Measurements from ENCODE around the gene KCNQ4.

KCNQ4 gene

DNA sequence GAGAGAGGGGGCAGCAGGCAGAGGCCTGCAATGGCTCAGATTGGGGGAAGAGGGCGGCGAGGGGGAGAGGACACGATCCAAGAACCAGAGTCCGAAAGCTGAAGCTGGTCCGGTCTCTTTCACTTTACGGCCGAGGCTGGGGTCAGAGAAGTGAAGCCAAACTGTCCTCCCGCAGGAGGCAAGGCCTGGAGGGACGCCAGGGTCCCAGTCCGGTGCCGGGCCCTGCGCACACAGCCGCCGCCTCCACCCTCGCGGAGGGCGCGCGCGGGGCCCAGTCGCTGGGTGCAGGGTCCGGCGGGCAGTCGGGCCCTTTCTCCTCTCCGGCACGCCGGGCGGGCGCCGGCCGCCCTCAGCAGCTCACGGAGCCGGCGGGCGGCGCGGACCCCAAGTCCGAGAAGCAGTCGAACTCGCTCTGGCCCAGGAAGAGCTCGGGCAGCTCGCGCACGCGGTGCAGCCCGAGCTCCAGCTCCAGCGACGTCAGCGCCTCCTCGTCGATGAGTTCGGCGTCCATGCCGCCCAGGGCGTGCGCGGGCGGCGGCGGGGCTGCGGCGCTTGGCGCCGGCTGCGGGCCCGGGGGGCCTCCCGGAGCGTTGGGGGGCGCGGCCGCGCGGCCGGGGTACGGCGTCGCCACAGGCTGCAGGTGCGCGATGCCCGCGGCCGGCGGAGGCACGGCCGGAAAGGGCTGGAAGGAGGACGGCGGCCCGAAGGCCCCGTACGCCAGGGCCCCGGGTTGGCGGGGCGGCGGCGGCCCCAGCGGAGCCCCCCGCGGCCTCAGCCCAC, 77.8 kb downstream of the KCNQ4 start:
- DNase-seq (ENCODE audit: low read depth), result no peak

DNA sequence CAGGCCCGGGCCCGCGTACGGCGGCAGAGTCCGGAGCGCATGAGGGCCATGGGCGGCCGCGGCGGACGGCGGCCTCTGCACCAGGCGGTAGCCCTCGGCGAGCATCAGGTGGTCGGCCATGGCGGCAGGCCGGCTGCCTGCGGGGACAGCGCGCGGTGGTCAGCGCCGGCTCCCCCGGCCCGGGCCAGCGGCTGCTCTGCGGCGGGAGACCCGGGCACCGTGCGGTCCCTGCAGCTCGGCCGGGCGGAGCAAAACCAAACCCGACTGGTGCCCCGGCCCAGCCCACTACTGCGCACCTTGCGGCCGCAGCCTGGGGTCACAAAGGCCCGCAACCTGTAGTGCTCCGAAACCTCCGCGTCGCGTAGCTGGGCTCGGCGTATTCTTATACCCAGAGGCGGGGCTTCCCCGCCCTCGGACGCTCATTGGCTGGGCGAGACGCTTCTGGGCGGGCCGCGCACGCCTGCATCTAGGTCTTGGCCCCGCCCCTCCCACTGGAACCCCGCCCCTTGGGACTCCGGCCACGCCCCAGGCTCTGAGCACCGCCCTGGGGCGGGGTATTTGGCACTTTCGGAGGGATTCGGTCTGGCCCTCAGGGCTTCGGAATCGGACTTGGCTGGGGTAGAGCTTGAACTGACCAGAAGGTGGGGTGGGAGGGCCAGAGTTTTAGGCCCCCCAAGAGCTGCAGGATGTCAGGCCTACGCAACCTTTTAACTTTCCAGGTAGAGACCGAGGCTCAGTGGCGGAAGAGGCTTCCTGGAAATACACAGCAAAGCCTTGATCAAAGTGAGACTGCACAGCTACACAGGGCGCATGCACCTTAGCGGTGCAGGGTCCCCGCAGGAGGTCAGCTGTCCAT, 78.6 kb downstream of the KCNQ4 start, which contains the start of gene CITED4:
CITED4 (minus strand) TSS at position 356 of the 856 bp plus-strand sequence; CDS start at position 120, 236 bp downstream.
- no peak for DNase-seq (ENCODE audit: low read depth)

DNA sequence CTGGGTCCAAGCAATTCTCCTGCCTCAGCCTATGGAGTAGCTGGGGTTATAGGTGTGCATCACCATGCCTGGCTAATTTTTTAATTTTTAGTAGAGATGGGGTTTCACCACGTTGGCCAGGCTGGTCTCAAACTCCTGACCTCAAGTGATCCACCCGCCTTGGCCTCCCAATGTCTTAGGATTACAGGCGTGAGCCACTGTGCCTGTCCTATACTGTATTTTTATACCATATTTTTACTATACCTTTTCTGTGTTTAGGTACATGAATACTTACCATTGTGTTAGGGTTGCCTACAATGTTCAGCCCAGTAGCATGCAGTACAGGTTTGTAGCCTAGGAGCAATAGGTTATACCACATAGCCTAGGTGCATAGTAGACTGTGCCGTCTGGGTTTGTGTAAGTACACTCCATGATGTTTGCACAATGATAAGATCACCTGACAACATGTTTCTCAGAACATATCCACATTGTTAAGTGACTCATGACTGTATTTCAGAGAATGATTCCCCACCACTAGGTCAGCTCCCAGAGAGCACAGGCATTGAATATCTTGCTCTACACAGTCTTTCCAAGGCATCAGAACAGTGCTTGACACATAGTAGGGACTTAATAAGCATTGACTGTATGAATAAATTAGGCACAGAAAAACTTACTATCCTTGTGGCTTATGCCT, 84.6 kb downstream of the KCNQ4 start:
- no peak for DNase-seq (ENCODE audit: low read depth)

DNA sequence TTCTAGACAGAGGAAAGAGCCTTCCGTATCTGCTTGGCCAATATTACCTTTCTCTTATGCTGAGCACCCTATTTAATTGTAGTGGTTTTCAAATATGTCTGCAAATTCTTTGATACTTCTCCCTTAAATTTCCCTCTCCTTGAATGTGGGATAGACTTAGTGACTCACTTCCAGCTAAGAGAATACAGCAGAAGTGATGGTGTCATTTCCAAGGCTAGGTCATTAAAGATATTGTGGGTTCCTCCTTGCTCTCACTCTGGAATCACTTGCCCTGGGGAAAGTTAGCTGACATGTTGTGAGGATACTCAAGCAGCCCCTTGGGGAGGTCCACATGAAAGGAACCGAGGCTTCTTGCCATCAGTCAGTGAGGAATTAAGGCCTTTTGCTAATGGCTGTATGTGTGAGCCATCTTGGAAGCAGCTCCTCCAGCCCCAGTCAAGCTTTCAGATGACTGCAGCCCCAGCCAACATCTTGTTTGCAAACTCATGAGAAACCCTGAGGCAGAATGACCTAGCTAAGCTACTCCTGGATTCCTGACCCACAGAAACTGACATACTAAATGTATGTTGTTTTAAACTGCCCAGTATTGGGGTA, 86.6 kb downstream of the KCNQ4 start:
- DNase-seq (ENCODE audit: low read depth), result no peak

DNA sequence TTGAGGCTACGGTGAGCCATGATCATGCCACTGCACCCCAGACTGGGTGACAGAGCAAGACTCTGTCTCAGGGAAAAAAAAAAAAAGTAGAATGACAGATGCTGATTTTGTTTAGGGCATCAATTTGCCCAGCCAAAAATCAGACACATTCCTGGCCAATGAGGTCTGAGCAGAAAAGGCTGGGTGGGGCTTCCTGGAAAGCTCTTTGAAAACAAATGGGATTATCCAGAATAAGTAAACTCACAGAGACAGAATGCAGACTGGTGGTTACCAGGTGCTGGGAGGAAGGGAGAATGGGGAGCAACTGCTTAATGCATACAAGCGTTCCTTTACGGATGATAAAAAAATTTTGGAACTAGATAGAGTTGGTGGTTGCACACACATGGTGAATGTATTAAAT, 88.7 kb downstream of the KCNQ4 start:
- DNase-seq (ENCODE audit: low read depth), result no peak

DNA sequence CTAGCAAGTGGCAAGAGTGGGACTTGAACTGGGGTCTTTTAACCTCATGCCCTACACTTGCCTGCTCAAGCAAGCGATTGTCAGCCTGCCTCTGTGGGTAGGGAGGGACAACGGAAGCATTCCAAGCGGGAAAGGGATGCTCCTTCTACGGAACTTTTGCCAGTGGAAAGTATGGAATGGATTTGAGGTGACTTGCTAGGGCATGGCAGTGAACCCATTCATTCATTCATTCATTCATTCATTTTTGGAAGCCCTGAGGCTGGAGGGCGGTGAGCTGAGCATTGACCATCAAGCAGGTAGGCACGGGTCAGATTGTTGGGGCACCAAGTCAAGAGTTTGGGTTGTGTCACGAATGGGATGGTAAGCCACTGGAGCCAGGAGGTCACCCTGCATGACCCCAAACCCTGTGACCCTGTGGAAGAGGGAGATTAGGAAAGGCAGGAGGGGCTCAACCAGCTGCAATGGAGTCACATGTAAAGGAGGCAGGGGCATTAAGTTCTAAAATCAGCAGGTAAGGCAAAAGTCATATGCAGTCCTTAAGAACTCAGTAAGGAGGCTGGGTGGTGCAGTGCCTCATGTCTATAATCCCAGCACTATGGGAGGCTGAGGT, 90.4 kb downstream of the KCNQ4 start:
- no peak for DNase-seq (ENCODE audit: low read depth)

DNA sequence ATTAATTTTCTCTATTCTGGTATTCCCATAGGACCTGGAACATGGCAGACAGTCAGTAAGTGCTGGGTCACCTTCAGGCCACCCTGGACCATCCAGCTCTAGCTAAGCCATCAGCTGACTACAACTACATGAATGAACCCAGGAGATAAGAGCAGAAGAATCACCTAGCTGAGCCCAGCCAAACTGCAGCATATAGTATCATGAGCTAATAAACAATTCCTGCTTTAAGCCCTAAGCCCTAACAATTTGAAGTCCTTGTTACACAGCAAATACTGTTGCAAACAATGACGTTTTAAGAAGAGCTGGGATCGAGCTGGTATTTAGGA, 92.8 kb downstream of the KCNQ4 start:
- DNase-seq (ENCODE audit: low read depth), result no peak

DNA sequence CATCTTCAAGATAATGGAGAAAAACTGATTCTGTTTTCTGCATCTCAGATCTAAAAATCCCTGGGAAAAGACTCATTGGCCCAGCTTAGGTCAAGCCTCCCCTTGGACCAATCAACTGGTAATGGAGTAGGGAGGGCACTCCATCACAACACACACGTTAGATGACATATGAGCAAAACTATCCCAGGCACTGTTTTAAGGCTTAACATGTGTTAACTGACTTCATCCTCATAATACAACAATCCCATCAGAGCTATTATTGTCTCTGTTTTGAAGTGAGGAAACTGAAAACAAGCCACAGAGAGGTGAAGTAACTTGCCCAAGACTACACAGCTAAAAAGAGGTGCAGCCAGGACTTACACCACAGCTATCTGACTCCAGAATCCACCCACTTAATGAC, 93.3 kb downstream of the KCNQ4 start:
- DNase-seq (ENCODE audit: low read depth), result no peak

DNA sequence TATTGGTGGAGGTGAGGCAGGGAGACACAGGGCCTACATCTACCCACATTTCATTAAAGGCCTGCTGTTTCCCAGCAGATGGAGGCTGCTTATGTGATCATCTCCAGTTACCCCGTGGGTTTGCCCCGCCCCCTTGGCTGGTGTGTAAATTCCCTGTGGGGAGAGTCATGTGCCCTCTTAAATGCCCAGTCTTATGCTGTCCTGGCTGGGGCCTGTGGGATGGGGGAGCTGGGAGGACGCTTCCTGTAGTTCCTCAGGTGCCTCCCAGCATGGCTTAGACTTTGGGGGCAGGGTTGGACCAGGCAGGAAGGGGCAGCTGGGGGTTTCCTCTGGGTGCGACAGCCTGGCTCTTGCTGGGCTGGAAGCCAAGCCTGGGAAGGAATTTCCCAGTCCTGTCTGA, 94.1 kb downstream of the KCNQ4 start:
- peak; percentile 69 for DNase-seq (ENCODE audit: low read depth)

DNA sequence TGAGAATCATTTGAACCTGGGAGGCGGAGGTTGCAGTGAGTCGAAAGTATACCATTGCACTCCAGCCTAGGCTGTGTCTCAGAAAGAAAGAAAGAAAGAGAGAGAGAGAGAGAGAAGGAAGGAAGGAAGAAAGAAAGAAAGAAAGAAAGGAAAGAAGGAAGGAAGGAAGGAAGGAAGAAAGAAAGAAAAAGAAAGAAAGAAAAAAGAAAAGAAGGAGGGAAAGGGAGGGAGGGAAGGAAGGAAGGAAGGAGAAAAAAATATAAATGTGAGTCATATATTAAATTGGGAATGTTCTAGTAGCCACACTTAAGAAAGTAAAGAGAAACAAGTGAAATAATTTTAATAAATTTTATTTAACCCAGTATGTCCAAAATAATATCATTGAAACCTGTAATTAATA, 95.3 kb downstream of the KCNQ4 start:
- no peak for DNase-seq (ENCODE audit: low read depth)

DNA sequence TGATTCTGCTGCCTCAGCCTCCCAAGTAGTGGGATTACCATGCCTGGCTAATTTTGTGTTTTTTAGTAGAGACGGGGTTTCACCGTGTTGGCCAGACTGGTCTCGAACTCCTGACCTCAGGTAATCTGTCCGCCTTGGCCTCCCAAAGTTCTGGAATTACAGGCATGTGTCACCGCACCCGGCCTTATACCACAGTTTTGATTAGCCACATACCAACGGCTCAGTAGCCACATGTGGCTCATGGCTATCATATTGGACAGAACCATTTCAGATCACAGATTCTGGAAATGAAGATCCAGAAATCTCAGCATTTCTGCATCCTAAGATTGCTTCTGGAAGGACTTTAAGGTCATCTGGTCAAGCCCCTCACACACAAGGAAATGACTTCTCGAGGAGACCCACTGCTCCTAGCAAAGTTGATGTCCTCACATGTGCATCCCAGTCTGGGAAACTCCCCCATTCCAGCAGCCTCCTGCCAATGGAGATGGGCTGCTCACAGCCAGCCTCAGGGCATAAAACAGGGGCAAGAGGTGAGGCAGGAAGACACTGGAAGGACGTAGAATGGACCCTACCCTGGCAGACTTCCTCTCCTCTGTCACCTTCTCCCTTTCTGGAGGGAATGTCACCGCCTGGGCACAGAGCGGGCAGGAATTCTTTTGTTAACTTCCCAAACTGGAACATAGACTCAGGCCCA, 96.0 kb downstream of the KCNQ4 start:
- DNase-seq (ENCODE audit: low read depth), result no peak

DNA sequence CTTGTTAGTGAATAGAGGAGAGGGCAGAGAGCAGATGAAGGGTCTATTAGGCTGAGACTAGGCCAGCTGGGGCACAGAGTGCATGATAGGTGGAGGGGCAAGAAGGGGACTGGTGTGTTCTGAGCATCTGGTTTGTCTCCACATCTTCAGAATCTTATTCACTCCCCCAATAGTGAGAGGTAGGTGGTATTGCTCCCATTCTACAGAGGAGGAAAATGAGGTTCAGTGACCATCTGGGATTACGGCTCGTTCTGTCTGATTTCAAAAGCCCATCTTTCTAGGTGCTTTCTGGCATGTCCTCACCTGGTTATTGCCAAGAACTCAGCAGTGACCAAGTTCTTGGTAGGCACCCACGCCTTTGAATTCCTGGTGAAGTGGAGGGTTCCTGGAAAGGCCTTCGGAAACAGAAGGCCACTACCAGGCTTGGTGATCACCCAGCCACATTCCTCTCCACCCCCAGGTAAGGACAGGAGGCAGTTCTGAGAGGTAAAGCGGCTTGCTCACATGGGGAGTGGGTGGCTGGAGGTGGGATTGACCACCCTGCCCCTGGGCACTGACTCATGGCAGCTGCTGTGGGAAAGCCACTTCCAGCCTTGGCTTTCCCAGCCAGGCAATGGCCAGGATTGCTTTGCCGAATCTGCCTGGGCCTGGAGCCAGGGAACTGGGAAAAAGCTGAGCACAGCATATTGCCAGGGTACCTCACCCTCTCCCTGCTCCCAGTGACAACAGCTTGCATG, 97.4 kb downstream of the KCNQ4 start:
- no peak for DNase-seq (ENCODE audit: low read depth)

DNA sequence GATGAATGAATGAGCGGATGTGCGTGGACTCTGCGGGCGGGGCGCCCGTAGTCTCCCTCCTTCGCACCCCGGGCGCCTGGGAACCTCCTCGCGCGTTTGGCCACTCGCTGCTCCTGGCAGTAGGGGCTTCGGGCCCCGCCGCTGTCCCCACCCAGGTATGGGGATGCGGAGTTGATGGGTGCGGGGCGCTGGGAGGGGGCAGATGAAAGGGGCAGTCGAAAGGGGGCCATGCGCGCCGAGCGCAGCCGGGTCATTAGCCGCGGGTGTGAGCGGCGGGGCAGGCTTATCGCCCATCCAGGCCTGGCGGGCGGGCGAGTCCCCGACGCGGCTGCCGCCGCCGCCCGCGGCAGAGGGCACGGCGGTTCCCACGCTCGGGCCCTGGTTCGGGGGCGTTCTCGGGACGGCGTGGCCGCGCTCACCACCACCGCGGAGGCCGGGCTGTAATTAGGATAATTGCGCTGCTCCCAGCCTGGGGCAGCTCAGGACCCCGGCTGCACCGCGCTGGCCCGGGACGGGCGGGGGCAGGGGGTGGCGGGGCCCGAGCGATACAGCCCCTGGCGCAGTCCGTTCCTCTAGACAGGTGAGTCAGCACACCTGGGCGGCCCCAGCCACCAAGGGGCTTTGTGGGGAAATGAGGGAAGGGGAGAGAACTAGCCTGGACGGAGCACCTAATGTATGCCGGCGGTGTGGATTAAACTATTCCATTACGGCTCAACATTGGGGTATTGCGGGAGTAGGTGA, 100.6 kb downstream of the KCNQ4 start:
- DNase-seq (ENCODE audit: low read depth), result no peak

DNA sequence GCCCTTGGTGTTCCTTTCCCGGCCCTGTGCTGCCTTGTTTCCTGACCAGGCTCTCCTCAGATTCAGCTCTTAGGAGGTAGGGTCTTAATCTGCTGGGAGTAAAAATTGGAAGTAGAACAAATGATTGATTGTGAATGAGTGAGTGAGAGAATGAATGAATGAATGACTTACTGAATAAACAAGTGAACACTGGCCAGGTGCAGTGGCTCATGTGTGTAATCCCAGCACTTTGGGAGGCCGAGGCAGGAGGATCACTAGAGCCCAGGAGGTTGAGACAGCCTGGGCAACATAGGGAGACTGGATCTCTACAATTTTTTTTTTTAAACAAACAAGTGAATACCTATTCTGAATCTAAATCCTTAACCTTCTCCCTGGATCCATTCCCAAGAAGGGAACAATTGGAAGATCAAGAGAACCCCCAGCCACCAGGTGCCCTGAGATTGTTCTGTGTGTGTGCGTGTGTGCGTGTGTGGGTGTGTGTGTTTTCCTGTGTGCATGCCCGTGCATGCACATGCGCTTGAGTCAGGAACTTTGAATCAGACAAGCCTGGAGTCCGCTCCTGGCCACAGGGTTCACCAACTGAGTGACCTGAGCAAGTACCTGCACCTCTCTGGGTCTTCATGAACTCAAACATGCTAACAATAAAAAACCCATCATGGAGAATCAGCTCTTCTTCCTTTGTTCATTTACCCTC, 102.9 kb downstream of the KCNQ4 start:
- no peak for DNase-seq (ENCODE audit: low read depth)

DNA sequence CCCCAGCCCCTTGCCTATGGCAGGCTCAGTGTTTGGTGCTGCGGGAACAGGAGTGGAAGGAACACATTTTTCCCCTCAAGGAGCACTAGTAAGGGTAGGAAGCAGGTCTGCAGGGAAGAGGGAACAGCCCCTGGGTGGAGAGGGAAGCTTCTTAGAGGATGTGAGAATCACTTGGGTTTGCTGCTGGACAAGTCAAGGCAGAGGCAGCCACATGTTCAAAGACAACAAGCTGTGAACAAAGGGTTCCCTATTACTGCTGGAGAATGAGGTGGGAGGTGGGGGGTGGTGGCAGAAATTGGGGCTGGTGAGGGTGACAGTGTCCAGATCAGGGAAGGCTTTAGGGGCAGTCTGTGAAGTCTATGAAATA, 103.4 kb downstream of the KCNQ4 start:
- DNase-seq (ENCODE audit: low read depth), result no peak

DNA sequence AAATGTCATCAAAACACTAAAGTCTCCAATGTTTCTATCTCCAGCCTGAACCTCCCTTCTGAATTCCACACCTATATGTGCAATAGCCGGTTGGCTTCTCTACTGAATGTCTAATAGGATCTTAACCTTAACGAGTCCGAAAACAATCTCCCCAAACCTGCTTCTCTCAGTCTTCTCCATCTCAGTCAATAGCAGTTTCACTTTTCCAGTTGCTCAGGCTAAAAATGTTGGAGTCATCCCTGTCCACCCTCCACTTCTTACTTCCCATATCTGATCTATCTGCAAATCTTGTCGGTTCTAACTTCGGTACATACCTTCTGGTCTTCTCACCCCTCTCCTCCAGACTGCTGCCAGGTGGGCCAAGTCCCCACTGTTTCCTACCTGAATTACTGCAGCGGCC, 104.1 kb downstream of the KCNQ4 start:
- no peak for DNase-seq (ENCODE audit: low read depth)

All from GM04503 (cell line).